Mucosa of stomach (tissue), 1 donor: Measurements from ENCODE around the gene PRKN.

ENCODE experiments used
- H3K27me3 ChIP-seq: one replicate; pipeline ENCODE4 v1.7.0; 2013; ENCODE audit warnings: mild to moderate bottlenecking, low read length; ENCODE audit not compliant: control insufficient read depth, insufficient read depth
- H3K36me3 ChIP-seq: one replicate; pipeline ENCODE4 v1.7.0; 2013; ENCODE audit warnings: low read length; ENCODE audit not compliant: control insufficient read depth, insufficient read depth
- H3K4me1 ChIP-seq: one replicate; pipeline ENCODE4 v1.7.0; 2013; ENCODE audit warnings: mild to moderate bottlenecking, low read length; ENCODE audit not compliant: control insufficient read depth, insufficient read depth
- H3K4me3 ChIP-seq: one replicate; pipeline ENCODE4 v1.7.0; 2013; ENCODE audit warnings: low read length
- H3K9ac ChIP-seq: one replicate; pipeline ENCODE4 v1.7.0; 2013; ENCODE audit warnings: mild to moderate bottlenecking, low read length, moderate library complexity
- H3K9me3 ChIP-seq: one replicate; pipeline ENCODE4 v1.7.0; 2013; ENCODE audit warnings: mild to moderate bottlenecking, low read length, moderate library complexity; ENCODE audit not compliant: control insufficient read depth
- donor health status: Pancreatic carcinoma.

Gene PRKN

DNA sequence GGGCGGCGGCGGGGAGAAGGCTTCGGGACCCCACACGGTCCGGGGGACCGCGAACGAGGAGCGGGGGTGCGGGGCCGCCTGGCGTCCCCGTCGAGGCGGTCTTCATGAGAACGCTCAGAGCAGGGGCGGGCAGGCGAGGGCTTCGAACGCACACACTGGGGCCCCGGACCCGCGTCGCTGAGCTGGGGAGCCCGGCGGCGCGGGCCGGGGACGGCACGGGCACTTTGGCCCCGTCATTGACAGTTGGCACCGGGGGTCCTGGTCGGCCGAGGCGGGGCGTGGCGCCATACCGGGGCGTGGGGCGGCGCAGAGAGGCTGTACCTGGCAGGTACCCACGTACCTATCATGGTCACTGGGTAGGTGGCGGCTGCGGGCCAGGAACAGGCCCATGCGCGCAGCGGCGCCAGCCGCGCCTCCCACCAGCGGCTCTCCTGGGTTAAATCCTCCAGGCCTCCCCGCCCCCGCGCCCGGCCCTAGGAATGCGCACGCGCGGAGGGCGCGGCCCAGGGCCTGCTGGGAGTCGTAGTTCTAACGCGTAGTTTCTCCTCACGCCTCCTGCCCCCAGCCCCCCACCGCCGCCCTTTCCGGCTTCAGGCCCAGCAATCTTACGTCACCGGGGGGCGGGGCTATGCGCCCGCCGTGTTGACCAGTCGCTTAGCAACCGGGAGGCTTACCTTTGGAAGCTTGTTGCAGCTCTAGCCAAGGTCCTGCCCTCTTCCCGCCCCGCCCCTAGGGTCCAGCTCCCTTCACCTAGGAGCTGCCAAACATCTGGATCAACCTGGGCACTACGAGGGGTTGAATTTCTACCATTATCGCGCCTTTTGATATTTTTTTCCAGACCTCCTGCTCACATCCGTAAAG lies at the start of gene PRKN, which contains the start of gene PACRG:
TSS of gene PRKN (minus strand) at position 445 of the 861 bp plus-strand sequence.
TSS of gene PACRG (plus strand) at position 653 of the 861 bp plus-strand sequence.
- Histone ChIP-seq H3K9me3 (no peaks in the 10 kb centered on the region), H3K27me3 (no peaks in the 10 kb centered on the region), H3K9ac (peak within 1 kb of the TSS; percentile 90), H3K36me3 (no peaks in the 10 kb centered on the region), H3K4me3 (peak within 1 kb of the TSS; percentile 58), H3K4me1 (peaks cover 17% of the 10 kb centered on the region)

DNA sequence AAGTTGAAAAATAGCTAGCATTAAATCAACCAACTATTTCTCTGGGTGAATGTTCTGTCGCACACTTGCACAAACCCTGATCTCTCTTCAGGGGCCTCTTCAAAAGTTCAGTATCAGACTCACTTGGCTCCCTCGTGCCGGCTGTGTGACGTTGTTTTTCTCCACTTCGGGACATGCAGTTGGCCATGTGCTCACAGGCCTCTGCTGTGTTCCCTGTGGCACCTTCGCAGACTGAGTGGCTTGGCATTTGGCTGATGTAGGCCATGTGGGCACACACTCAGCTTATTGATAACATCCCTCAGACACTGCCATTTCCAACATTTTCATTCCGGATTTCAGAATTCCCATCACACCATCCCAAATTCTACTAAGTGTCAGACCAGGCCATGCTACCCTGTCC lies 49.5 kb upstream of the PRKN start:
- Histone ChIP-seq H3K9ac (no peak overlapping the region), H3K4me3 (no peak overlapping the region), H3K27me3 (no peaks in the 10 kb centered on the region), H3K36me3 (no peaks in the 10 kb centered on the region), H3K4me1 (no peaks in the 10 kb centered on the region), H3K9me3 (no peaks in the 10 kb centered on the region)

DNA sequence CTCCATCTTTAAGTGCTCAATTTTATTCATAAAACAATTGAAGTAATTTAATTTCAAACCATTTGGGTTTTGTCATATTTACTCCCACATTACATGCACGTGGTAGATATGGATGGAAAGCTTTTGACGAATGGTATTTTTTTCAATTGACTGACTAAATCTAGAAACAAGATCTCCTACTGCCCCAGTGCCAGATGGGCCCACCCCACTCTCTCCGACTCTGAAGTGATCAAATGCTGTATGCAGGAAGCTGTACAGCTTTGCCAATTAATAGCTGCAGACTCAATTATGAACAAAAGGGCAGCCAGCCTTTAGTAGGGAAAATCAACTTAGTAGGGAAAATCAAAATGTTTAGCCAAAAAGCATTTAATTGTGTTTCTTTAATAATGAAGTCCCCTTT lies 46.4 kb upstream of the PRKN start:
- no peaks in the 10 kb centered on the region for H3K27me3 ChIP-seq
- no peak overlapping the region for H3K4me3 ChIP-seq
- H3K9me3 ChIP-seq = no peaks in the 10 kb centered on the region
- H3K36me3 ChIP-seq = no peaks in the 10 kb centered on the region
- H3K4me1 ChIP-seq = no peaks in the 10 kb centered on the region
- no peak overlapping the region for H3K9ac ChIP-seq

DNA sequence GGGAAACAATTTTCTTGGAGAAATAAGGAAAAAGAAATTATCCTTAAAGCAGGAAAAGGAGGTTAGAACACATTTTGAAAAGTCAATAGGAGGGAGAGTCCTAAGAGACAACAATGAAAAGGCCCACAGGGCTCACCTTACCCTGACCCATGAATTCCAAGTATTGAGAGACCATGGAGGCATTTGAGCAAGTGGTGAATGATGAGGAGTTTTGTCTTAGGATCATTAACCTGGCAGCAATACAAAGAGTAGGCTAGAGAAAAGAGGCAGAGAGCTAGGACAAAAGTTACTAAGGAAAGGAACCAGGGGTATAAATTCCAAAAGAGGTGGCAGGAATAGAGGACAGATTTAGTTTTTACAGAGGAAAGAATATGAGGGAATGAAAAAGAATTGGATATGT lies 44.9 kb upstream of the PRKN start:
- no peak overlapping the region for H3K9ac ChIP-seq
- H3K27me3 ChIP-seq = no peaks in the 10 kb centered on the region
- no peaks in the 10 kb centered on the region for H3K9me3 ChIP-seq
- no peak overlapping the region for H3K4me3 ChIP-seq
- no peaks in the 10 kb centered on the region for H3K36me3 ChIP-seq
- no peaks in the 10 kb centered on the region for H3K4me1 ChIP-seq

GRCh38 chr6:162770955-162771354 lies 43.4 kb upstream of the PRKN start:
- H3K36me3 ChIP-seq = no peaks in the 10 kb centered on the region
- no peaks in the 10 kb centered on the region for H3K27me3 ChIP-seq
- no peaks in the 10 kb centered on the region for H3K9me3 ChIP-seq
- no peaks in the 10 kb centered on the region for H3K4me1 ChIP-seq
- H3K9ac ChIP-seq = no peak overlapping the region
- no peak overlapping the region for H3K4me3 ChIP-seq

GRCh38 chr6:162770136-162770535 lies 42.6 kb upstream of the PRKN start:
- H3K36me3 ChIP-seq = no peaks in the 10 kb centered on the region

GRCh38 chr6:162753775-162754174 lies 26.2 kb upstream of the PRKN start:
- no peaks in the 10 kb centered on the region for H3K36me3 ChIP-seq
- H3K9ac ChIP-seq = no peak overlapping the region
- no peaks in the 10 kb centered on the region for H3K9me3 ChIP-seq
- no peaks in the 10 kb centered on the region for H3K27me3 ChIP-seq
- no peak overlapping the region for H3K4me3 ChIP-seq
- no peaks in the 10 kb centered on the region for H3K4me1 ChIP-seq

More at GRCh38 chr6:162770136-162770535, 42.6 kb upstream of the PRKN start:
- Histone ChIP-seq H3K9me3 (no peaks in the 10 kb centered on the region), H3K4me3 (no peak overlapping the region), H3K27me3 (no peaks in the 10 kb centered on the region), H3K9ac (no peak overlapping the region), H3K4me1 (no peaks in the 10 kb centered on the region)

DNA sequence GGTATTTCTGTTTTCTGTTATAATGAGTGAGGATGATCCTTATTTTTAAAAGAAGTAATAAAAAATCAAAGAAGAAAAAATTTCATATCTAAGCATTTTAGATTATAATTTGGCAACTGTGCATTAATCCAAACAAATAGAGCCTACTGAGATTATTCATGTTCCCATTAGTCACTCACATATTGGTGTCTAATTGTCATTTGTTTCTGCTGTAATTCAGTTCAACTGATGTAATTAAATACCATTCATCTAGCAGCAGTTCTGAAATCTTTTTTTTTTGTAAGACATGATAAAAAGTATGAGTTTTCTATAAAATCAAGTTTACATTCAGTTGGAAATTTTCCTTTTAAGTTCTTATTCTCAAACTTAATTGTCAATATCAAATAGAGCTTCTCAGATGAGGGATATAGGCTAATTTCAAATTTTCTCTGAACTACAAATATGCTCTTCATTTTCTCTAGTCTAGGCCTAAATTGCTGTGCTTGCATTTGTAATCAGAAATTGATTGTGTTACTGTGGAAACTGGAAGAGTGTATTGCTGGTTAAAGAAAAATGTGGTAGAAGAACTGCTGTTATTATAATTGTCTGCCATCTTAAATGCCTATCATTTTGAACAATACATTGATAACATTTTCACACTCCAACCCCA lies 23.8 kb upstream of the PRKN start:
- Histone ChIP-seq H3K9me3 (no peaks in the 10 kb centered on the region), H3K9ac (no peak overlapping the region), H3K4me3 (no peak overlapping the region), H3K4me1 (no peaks in the 10 kb centered on the region), H3K27me3 (no peaks in the 10 kb centered on the region), H3K36me3 (no peaks in the 10 kb centered on the region)

- no peak overlapping the region for H3K4me3 ChIP-seq
- H3K27me3 ChIP-seq = no peaks in the 10 kb centered on the region
- H3K9me3 ChIP-seq = no peaks in the 10 kb centered on the region
- H3K9ac ChIP-seq = no peak overlapping the region
- no peaks in the 10 kb centered on the region for H3K36me3 ChIP-seq
- no peaks in the 10 kb centered on the region for H3K4me1 ChIP-seq
Observed at GRCh38 chr6:162750776-162751175, 23.2 kb upstream of the PRKN start.

DNA sequence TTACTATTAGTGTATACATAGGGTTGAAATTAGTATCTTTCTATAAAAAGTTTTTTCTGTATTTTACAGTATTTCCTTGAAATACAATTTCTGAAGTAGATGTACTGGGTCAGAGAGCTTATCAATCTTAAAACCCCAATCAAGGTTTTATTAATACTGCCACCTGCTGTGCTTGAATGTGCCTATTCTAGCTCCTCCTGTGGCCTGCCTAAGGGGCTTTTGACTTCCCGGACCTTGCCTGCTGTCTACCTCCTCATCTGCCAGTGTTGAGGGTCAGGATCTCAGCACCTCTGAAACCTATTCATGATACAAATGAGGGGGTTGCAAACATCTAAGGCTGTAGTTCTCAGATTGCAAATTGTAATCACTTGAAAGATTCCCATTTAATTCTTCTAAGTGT lies 9.4 kb upstream of the PRKN start:
- Histone ChIP-seq H3K4me1 (peaks cover 5% of the 10 kb centered on the region), H3K36me3 (no peaks in the 10 kb centered on the region), H3K9me3 (no peaks in the 10 kb centered on the region), H3K27me3 (no peaks in the 10 kb centered on the region), H3K4me3 (no peak overlapping the region), H3K9ac (no peak overlapping the region)

DNA sequence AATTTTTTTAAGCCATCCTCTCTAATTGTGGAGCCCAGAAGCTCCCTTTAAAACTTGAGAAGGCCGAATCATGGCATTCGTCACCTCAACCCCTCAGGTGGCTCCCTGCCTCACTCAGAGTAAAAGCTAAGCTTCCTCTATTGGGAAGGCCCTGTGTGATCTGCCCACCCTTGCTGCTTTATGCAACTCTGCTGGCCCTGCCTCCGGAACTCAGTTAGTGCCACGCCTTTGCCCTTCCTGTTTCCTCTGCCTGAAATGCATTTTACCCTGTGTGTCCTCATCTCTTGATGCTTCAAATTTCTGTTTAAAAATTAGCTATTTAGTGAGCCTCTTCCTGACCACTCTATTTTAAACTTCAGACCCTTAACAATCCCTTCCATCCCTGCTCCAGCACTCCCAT lies 5.9 kb upstream of the PRKN start:
- no peaks in the 10 kb centered on the region for H3K9me3 ChIP-seq
- H3K9ac ChIP-seq = no peak overlapping the region
- H3K4me3 ChIP-seq = no peak overlapping the region
- H3K36me3 ChIP-seq = no peaks in the 10 kb centered on the region
- peaks cover 5% of the 10 kb centered on the region for H3K4me1 ChIP-seq
- H3K27me3 ChIP-seq = no peaks in the 10 kb centered on the region

DNA sequence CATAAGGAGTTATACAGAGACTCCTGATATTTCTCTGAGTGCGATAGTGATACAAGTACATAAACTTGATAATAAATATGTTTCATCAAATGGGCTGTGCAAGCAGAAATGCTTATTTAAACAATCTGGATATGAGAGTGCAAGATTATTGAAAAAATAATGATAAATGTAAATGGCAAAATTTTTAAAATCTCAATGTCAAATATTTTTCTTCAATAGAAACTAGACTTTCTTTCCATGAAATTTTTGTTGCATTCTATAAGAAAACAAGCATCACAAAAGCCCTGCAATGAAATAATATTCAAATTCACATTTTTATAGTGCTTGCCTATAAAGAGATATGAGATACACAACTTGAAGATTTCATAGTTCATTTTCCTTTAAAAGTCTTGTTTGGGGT lies 2.9 kb upstream of the PRKN start:
- no peak overlapping the region for H3K4me3 ChIP-seq
- H3K27me3 ChIP-seq = no peaks in the 10 kb centered on the region
- no peaks in the 10 kb centered on the region for H3K9me3 ChIP-seq
- H3K9ac ChIP-seq = no peak overlapping the region
- no peaks in the 10 kb centered on the region for H3K36me3 ChIP-seq
- peaks cover 14% of the 10 kb centered on the region for H3K4me1 ChIP-seq
